ENCODE measurements around the gene PLEKHJ1. TPM values are rescaled to one million over a fixed set of nuclear protein-coding genes. Genes with fewer than 3 reads are reported as not detected.

PLEKHJ1 gene
- total RNA-seq, 2 experiments from 2014 or later, result 87.0 to 90.6 TPM

DNA sequence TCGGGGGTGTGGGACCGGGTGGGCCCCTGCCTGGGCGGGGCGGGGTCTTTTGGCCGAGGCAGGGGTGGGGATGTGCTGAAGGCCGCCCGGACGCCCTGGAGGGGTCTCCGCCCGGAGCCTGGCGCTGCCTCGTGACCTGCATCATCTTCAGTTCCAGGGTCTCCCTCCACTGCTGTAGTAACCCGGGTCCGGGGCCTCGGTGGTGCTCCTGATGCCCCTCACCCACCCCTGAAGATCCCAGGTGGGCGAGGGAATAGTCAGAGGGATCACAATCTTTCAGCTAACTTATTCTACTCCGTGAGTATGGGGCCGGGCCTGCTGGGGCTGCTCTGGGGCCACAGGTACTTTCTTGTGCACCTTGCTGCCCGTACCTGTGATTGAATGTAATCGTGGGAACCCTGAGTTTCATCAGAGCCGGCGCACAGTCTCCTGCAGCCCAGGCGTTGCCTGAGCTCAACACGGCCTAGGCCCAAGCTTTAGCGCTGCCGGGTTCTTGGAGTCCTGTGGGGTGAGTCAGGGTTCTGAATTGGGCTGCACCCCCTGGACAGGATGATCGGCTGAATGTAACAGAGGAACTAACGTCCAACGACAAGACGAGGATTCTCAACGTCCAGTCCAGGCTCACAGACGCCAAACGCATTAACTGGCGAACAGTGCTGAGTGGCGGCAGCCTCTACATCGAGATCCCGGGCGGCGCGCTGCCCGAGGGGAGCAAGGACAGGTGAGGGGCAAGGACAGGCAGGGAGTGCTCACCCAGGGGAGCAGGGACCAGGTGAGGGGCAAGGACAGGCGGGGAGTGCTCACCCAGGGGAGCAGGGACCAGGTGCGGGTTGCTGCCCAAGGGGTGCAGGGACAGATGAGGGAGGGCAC lies 35.3 kb upstream of the PLEKHJ1 start:
- ChIA-PET CTCF (interaction anchor here (0.7 to 5.5 kb wide), 6 partner anchors 12 to 89 kb away, joined by 3 to 33 read pairs (median 4); partner anchors contain the start of genes PLEKHJ1 and SF3A2), POLR2A (interaction anchor here (0.5 to 2.7 kb wide), 6 partner anchors 12 to 390 kb away, joined by 3 to 24 read pairs (median 5); partner anchors contain the start of gene AMH)

DNA sequence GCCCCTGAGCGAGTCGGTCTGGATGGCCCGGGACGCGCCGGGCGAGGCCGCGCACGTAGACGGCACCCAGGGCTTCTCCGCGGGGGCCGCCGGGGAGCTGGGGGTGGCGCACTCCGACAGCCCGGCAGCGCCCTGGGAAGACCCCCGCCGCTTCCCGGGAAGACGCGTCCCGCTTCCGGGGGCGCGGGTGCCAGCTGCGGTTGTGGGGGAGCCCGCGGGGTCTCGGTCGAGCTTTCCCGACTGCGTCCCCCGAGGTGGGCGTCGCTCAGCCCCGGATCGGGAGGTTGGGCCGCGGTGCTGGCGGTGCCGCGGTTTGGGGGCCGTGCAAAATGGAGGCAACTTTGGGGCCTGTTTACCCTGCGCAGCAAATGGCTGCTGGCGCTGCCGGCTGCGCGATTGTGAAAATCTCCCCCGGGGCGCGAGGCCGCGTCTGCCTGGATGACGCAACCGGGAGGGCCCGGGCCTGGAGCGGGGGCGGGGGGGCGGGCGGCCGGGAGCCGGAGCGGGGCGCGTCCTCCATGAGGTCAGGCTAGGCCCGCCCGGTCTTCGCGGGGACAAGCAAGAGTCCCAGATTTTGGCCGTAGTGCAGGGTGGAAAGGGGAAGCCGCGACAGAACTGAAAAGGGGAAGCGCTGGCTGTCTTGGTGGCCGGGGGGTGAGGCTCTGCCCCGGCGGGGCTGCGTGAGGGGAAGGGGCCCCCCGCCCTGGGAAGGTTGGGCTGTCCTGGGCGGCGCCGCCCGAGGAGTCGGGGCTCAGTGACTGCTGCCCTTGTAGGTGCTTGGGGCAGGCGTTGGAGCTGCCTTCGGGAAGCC lies 34.5 kb upstream of the PLEKHJ1 start:
- ChIA-PET POLR2A (interaction anchor here (0.5 to 2.7 kb wide), 6 partner anchors 11 to 391 kb away, joined by 3 to 24 read pairs (median 10); no protein-coding TSS in a partner anchor), CTCF (interaction anchor here (1.2 to 5.5 kb wide), 5 partner anchors 9 to 33 kb away, joined by 3 to 33 read pairs (median 5); partner anchors contain the start of genes PLEKHJ1 and SF3A2)

DNA sequence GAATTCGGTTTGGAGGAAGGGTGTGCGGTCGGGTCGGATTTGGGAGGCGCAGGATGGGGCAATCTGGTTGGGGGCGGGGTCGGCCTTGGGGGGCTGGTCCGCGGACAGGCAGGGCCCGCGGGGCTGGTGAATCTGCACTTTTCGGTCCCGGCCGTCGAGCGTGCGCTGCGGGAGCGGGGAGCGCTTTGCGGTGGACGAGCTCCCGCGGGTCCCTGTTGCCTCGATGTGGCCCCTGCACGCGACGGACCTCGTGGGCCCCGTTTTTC lies 34.0 kb upstream of the PLEKHJ1 start:
- ChIA-PET POLR2A (interaction anchor here (1.1 to 2.7 kb wide), 5 partner anchors 10 to 118 kb away, joined by 3 to 24 read pairs (median 12); no protein-coding TSS in a partner anchor), CTCF (interaction anchor here (1.2 to 5.5 kb wide), 4 partner anchors 8 to 33 kb away, joined by 3 to 33 read pairs (median 6); partner anchors contain the start of genes PLEKHJ1 and SF3A2)

DNA sequence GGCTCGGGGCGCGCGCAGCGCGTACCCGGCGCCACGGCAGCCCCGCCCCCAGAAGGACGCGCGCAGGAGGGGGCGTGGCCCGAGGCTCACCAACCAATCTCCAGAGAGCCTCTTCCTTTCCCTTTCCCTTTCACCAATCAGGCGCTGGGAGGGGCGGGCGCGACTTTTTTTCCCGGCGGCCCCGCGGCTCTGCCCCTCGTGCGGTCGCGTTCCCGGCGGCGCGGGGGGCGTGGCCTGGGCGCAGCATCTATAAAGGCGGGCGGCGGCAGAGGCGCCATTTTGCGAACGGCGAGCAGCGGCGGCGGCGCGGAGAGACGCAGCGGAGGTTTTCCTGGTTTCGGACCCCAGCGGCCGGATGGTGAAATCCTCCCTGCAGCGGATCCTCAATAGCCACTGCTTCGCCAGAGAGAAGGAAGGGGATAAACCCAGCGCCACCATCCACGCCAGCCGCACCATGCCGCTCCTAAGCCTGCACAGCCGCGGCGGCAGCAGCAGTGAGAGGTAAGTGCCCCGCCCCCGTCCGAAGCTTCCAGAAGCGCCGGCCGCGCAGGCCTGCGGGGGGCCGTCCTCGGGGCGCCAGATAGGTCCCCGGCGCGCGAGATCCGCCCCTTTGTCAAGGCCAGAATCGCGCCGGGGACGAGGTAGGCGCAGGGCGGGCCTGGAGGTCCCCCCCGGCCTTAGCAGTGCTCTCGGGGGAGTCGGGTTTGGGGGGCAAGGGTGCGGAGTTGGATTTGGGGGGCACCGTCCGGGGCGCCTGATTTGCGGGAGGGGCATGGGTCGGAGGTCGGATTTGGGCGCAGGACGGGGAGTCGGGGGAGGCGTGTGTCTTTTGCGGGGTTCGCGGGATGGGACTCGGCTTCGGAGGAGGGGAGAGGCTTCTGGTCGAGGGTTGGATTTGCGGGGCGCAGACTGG lies 33.4 kb upstream of the PLEKHJ1 start:
- ChIA-PET POLR2A (interaction anchor here (1.1 to 2.7 kb wide), 5 partner anchors 10 to 118 kb away, joined by 3 to 24 read pairs (median 12); no protein-coding TSS in a partner anchor), CTCF (interaction anchor here (1.2 to 5.5 kb wide), 4 partner anchors 8 to 32 kb away, joined by 3 to 33 read pairs (median 6); partner anchors contain the start of genes PLEKHJ1 and SF3A2)

DNA sequence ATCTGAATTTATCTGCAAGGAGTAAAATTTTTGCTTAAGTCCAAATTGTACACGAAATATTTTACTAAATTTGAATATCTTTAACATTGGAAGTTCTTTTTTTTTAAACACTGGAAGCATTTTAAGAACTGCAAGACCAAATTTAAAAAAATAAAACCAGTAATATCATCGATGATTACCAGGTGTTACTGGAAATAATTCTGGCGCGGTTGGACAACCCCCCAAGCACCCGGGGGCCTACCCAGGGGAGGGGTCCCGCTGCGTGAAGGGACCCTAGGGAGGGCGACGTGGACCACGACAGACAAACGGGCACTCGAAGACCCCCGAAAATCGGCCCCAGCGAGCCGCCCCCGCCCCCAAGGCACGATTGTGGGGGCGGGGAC lies 32.7 kb upstream of the PLEKHJ1 start:
- ChIA-PET CTCF (no interaction called here), POLR2A (no interaction called here)

DNA sequence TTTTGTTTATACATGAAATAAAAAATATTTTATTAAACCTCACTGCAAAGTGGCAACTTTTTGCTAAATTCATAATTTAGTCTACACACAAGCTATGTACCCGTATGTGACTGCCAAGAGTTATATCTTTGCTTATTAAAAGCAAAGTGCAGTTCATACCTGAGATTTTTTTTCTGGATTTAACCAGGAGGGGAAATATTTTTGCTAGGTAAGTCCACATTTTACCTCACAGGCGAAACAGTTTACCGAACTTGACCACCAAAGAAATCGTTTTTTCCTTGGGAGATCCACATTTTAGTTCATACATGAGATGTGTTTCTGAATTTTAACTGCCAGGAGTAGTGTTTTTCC lies 32.3 kb upstream of the PLEKHJ1 start:
- POLR2A ChIA-PET, result no interaction called here
- CTCF ChIA-PET, result no interaction called here

DNA sequence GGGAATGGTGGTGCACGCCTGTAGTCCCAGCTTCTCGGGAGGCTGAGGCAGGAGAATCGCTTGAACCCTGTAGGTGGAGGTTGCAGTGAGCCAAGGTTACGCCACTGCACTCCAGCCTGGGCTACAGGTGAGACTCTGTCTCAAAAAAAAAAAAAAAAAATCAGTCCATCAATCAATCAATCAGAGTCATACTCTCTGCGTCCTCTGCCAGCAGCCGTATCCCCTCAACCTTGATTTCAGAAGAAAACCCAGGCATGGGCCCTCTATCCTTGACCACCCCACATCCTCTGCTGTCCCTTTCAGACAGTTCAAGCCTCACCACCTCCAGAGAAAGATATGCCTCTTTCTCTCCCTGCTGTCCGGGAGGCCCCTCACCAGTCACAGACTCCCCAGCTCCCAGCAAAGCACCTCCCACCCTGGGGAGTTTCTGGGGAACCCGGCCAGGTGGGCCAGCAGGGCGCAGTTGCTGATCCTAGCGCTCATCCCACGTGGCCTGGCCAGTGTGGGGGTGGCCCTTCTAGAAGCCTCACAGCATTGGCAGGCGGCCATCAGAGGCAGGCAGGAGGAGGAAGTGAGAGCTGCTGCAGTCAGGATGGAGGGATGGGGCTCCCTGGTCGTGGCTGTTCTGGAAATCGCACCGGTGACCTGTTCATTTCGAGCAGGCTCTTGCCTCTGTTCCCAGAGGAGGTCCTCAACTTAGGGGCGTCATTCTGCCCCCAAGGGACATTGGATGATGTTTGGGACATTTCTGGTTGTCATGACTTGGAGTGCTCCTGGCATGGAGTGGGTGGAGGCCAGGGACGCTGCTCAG lies 30.3 kb upstream of the PLEKHJ1 start:
- CTCF ChIA-PET, result interaction anchor here (0.7 to 1.5 kb wide), 2 partner anchors 47 to 110 kb away, joined by 4 read pairs; no protein-coding TSS in a partner anchor
- POLR2A ChIA-PET, result no interaction called here

DNA sequence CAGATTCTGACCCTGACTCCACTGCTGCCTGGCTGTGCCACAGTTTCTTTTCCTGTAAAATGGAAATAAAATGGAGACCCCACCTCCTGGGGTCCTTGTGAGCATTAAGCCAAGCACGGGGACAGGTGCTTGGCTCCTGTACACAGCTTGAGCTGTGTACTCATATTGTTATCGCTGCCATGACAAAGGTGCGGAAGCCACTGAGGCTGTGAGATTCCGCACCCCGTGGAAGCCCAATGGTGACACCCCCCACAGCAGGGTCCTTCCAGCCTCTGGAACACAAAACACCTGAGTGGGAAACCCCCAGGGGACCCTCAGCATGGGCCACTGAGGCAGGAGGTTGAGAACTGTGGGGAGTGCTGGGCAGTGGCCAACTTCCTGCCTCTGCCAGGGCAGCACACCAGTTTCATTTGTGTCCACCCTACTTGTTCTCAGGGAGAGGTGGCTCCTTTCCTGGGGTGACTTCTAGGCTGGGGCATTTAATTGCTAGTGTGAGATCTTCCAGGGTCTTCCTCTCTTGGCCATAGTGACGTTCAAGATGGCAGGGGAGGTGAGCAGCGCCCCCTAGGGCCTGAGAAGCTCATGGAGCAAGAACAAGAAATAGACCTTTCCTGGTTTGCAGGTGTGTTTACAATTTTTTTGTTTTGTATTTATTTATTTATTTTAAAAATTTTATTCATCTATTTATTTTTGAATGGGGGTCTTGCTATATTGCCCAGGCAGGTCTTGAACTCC lies 25.5 kb upstream of the PLEKHJ1 start:
- CTCF ChIA-PET, result interaction anchor here (0.7 to 2.5 kb wide), 10 partner anchors 9 to 325 kb away, joined by 3 to 21 read pairs (median 5); no protein-coding TSS in a partner anchor
- POLR2A ChIA-PET, result interaction anchor here (1.0 to 4.9 kb wide), 2 partner anchors 9 kb away, joined by 3 to 24 read pairs; no protein-coding TSS in a partner anchor

DNA sequence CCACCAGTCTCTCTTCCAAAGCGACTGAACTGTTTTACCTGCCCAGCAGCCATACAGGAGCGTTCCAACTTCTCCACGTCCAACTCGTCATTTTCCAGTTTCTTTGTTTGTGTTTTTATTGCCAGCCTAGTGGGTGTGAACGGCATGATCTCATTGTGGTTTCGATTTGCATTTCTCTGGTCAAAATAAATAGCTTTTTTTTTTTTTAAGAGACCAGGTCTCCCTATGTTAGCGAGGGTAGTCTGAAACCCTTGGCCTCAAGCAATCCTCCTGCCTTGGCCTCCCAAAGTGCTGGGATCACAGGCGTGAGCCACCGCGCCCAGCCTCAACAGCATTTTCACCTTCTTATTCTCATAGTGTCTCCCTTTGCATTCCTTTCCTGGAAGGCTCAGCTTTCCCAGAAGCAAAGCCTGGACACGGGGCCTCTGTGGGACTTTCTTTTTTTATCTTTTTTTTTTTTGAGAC lies 24.2 kb upstream of the PLEKHJ1 start:
- ChIA-PET CTCF (interaction anchor here (0.6 to 2.5 kb wide), 6 partner anchors 8 to 370 kb away, joined by 3 to 21 read pairs (median 4); no protein-coding TSS in a partner anchor), POLR2A (interaction anchor here (0.7 to 4.9 kb wide), 5 partner anchors 8 to 102 kb away, joined by 3 to 24 read pairs (median 5); no protein-coding TSS in a partner anchor)

DNA sequence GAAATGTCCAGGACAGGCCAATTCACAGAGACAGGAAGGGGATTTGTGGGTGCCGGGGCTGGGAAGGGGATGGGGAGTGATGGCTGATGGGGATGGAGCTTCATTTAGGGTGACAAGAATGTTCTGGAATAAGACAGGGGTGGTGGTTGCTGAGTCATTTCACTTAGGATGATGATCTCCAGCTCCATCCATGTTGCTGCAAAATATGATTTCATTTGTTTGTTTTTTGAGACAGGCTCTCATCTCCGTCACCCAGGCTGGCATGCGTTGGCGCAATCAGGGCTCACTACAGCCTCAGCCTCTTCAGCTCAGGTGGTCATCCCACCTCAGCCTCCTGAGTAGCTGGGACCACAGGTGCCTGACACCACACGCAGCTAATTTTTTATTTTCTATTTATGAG lies 23.2 kb upstream of the PLEKHJ1 start:
- POLR2A ChIA-PET, result interaction anchor here (0.6 to 4.9 kb wide), 4 partner anchors 11 to 375 kb away, joined by 3 to 24 read pairs (median 4); no protein-coding TSS in a partner anchor
- CTCF ChIA-PET, result interaction anchor here (0.7 to 1.8 kb wide), 7 partner anchors 11 to 369 kb away, joined by 3 to 7 read pairs (median 4); no protein-coding TSS in a partner anchor

DNA sequence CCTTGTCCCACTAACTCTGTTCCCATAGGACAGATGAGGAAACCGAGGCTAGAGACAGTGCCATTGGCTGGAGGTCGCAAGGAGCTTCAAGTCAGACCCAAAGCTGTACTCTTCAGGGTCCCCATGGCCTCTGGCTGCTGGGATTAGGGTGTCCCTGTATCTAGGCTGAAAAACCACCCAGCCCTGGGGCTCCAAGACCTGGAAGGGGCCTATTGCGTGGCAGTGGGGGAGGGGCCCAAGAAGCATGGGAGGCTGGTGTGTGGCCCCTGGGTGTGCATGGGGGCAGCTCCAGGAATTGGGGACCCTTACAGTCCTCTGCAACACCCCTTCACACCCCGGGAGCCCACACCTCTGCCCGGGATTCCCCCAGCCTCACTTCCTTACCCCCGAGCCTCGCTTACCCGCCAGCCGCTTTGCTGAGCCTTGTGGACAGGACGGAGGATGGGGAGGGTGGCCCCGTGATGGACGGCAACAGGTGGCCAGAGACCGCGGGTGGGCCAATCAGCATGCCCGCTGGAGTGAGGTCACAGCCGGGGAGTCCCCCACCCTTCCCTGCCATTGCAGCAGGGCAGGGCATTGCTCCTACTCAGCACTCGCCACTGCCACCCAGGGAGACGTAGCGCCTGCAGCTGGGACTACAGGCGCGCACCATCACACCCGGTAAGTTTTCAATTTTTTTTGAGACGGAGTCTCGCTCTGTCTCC lies 20.0 kb upstream of the PLEKHJ1 start, which contains the start of gene JSRP1:
Gene JSRP1 (minus strand): TSS at position 436 of the 704 bp plus-strand sequence. CDS start 1,103 bp downstream, outside the sequence.
- POLR2A ChIA-PET, result interaction anchor here (0.6 kb wide), 1 partner anchor 17 kb away, joined by 4 read pairs; no protein-coding TSS in a partner anchor

DNA sequence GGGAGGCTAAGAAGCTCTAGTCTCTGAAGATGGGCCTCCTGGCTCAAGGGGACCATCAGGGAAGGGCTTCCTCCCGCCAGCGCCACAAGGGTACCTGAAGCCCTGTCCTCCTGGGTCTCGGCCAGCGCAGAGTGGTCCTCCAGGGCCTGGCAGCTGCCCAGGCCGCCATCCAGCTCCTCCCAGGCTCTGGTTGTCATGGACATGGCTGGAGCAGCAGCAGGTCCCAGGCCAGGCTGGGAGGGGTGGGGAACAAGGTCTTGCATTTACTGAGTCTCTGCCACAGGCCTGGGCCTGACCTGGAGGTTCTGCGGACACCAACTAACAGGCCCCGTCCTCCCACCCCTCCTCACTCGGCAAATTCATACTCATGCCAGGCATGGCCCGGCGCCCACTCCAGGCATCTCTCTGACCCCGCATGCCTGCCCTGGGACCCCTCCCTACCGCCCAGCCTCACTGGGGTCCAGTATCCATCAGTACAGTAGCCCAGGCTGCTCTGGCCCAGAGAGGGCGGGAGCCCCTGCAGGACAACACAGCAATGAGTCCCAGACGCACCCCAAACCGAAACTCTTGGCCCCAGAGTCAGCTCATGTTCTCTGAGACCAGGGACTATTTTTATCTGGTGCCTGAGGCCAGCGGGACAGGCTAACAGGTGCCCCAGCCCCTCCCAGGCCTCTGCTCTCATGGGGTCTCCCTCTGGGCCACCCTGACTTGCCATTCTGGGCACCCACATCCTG lies 19.1 kb upstream of the PLEKHJ1 start:
- POLR2A ChIA-PET, result interaction anchor here (1.2 kb wide), 1 partner anchor 17 kb away, joined by 4 read pairs; no protein-coding TSS in a partner anchor
- CTCF ChIA-PET, result interaction anchor here (0.5 to 1.6 kb wide), 3 partner anchors 10 to 19 kb away, joined by 3 to 4 read pairs (median 3); partner anchors contain the start of gene PLEKHJ1

More for the DNA sequence above, 20.0 kb upstream of the PLEKHJ1 start, which contains the start of gene JSRP1:
- CTCF ChIA-PET, result interaction anchor here (1.5 kb wide), 1 partner anchor 20 kb away, joined by 4 read pairs; the partner anchor contains the start of gene PLEKHJ1

DNA sequence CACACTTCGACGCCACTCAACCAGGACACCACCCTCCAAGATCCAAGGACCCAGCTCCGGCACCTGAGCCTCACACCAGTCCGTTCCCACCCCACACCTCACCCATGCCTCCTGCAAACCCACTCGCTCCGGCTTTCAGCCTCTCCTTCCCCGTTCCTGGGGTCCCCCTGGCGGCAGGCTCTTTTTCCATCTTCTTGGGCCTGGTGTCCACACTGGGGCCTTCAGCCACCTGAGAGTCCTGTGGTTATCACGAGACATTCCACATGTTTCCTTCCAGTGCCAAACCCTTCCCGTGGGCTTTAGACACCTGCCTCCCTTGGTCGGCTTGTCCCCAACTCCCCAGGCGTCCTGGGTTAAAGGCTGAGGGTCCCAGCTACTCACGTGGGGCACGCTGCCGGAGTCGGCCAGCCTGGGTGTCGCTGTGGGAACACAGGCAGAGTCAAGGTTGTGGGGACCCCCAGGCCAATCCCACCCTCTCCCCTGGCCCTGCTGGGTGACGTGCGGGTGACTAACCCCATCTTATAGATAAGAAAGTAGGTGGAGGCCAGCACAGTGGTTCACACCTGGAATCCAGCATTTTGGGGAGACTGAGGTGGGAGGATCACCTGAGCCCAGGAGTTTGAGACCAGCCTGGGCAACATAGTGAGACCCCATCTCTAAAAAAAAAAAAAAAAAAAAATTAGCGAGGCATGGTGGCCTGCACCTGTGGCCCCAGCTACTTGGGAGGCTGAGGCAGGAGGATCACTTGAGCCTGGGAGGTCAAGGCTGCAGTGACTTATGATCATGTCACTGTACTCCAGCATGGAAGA lies 18.1 kb upstream of the PLEKHJ1 start:
- ChIA-PET POLR2A (interaction anchor here (1.2 kb wide), 1 partner anchor 16 kb away, joined by 4 read pairs; no protein-coding TSS in a partner anchor), CTCF (interaction anchor here (0.5 to 6.1 kb wide), 6 partner anchors 7 to 203 kb away, joined by 3 to 40 read pairs (median 6); partner anchors contain the start of gene LMNB2)
